ENCODE results near the gene GSTM4.

Gene GSTM4

GRCh38 chr1:109625601-109626560, 30.0 kb upstream of the GSTM4 start:
- Histone ChIP-seq H3K36me3 (ENCODE audit: insufficient read depth, low read length) (peaks cover 5% of the 10 kb centered on the region; the same call in 1 of the 2 replicates), H3K79me2 (ENCODE audit: control insufficient read depth, insufficient read depth, low read length, unreplicated experiment) (peaks cover 48% of the 10 kb centered on the region), H3K27me3 (ENCODE audit: insufficient read depth, low read length) (no peaks in the 10 kb centered on the region), H3K4me1 (ENCODE audit: control insufficient read depth, insufficient read depth, low read length, unreplicated experiment) (peaks cover 33% of the 10 kb centered on the region), H3K4me3 (ENCODE audit: low read depth, low read length) (no peak overlapping the region), H3K27ac (ENCODE audit: low read depth, low read length) (no peak overlapping the region), H2AFZ (ENCODE audit: low read length, unreplicated experiment) (no peak overlapping the region)

DNA sequence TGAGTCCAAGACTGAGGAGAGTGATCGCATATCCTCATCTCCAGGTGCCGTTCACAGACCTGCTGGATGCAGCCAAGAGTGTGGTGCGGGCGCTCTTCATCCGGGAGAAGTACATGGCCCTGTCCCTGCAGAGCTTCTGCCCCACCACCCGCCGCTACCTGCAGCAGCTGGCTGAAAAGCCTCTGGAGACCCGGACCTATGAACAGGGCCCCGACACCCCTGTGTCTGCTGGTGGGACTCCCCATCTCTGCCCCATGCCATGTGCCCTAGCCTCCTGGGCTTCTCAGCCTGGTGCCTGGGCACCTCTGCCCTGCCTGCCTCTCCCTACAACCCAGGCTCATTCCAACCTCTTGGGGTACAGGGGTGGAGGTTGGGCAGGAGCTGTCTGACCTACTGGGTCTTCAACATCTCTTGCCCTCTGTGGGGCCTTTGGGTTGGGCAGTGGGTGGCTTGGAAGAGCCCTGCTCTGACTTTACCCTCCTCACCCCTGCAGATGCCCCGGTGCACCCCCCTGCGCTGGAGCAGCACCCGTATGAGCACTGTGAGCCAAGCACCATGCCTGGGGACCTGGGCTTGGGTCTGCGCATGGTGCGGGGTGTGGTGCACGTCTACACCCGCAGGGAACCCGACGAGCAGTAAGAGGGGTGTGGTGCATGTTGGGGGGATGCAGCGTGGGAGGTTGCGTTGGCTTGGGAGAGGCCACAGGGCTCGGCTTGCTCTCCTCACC, 29.1 kb upstream of the GSTM4 start:
- no peak overlapping the region for H3K4me3 ChIP-seq (ENCODE audit: low read depth, low read length)
- H2AFZ ChIP-seq (ENCODE audit: low read length, unreplicated experiment) = no peak overlapping the region
- H3K79me2 ChIP-seq (ENCODE audit: control insufficient read depth, insufficient read depth, low read length, unreplicated experiment) = peaks cover 39% of the 10 kb centered on the region
- H3K27me3 ChIP-seq (ENCODE audit: insufficient read depth, low read length) = no peaks in the 10 kb centered on the region
- peaks cover 28% of the 10 kb centered on the region for H3K4me1 ChIP-seq (ENCODE audit: control insufficient read depth, insufficient read depth, low read length, unreplicated experiment)
- H3K27ac ChIP-seq (ENCODE audit: low read depth, low read length) = no peak overlapping the region
- H3K36me3 ChIP-seq (ENCODE audit: insufficient read depth, low read length) = peaks cover 5% of the 10 kb centered on the region; the same call in 1 of the 2 replicates

GRCh38 chr1:109627692-109628399, 28.1 kb upstream of the GSTM4 start:
- Histone ChIP-seq H2AFZ (ENCODE audit: low read length, unreplicated experiment) (no peak overlapping the region), H3K36me3 (ENCODE audit: insufficient read depth, low read length) (peaks cover 5% of the 10 kb centered on the region; the same call in 1 of the 2 replicates), H3K4me1 (ENCODE audit: control insufficient read depth, insufficient read depth, low read length, unreplicated experiment) (peaks cover 18% of the 10 kb centered on the region), H3K4me3 (ENCODE audit: low read depth, low read length) (no peak overlapping the region), H3K79me2 (ENCODE audit: control insufficient read depth, insufficient read depth, low read length, unreplicated experiment) (peaks cover 29% of the 10 kb centered on the region), H3K27ac (ENCODE audit: low read depth, low read length) (no peak overlapping the region), H3K27me3 (ENCODE audit: insufficient read depth, low read length) (no peaks in the 10 kb centered on the region)

- no peak overlapping the region for H3K4me3 ChIP-seq (ENCODE audit: low read depth, low read length)
- peaks cover 20% of the 10 kb centered on the region for H3K79me2 ChIP-seq (ENCODE audit: control insufficient read depth, insufficient read depth, low read length, unreplicated experiment)
- H3K27ac ChIP-seq (ENCODE audit: low read depth, low read length) = no peak overlapping the region
- no peaks in the 10 kb centered on the region for H3K27me3 ChIP-seq (ENCODE audit: insufficient read depth, low read length)
- no peak overlapping the region for H2AFZ ChIP-seq (ENCODE audit: low read length, unreplicated experiment)
- peaks cover 9% of the 10 kb centered on the region for H3K4me1 ChIP-seq (ENCODE audit: control insufficient read depth, insufficient read depth, low read length, unreplicated experiment)
- H3K36me3 ChIP-seq (ENCODE audit: insufficient read depth, low read length) = peaks cover 5% of the 10 kb centered on the region; the same call in 1 of the 2 replicates
These were observed 27.2 kb upstream of the GSTM4 start for GRCh38 chr1:109628540-109629321.

- Histone ChIP-seq H3K36me3 (ENCODE audit: insufficient read depth, low read length) (peaks cover 5% of the 10 kb centered on the region; the same call in 1 of the 2 replicates), H3K27me3 (ENCODE audit: insufficient read depth, low read length) (no peaks in the 10 kb centered on the region), H3K27ac (ENCODE audit: low read depth, low read length) (no peak overlapping the region), H3K4me1 (ENCODE audit: control insufficient read depth, insufficient read depth, low read length, unreplicated experiment) (peaks cover 2% of the 10 kb centered on the region), H2AFZ (ENCODE audit: low read length, unreplicated experiment) (no peak overlapping the region), H3K79me2 (ENCODE audit: control insufficient read depth, insufficient read depth, low read length, unreplicated experiment) (peaks cover 12% of the 10 kb centered on the region), H3K4me3 (ENCODE audit: low read depth, low read length) (no peak overlapping the region)
These were observed 26.4 kb upstream of the GSTM4 start for GRCh38 chr1:109629372-109630030.

- H3K27me3 ChIP-seq (ENCODE audit: insufficient read depth, low read length) = no peaks in the 10 kb centered on the region
- H3K4me1 ChIP-seq (ENCODE audit: control insufficient read depth, insufficient read depth, low read length, unreplicated experiment) = no peaks in the 10 kb centered on the region
- no peak overlapping the region for H3K4me3 ChIP-seq (ENCODE audit: low read depth, low read length)
- peaks cover 7% of the 10 kb centered on the region for H3K79me2 ChIP-seq (ENCODE audit: control insufficient read depth, insufficient read depth, low read length, unreplicated experiment)
- H3K27ac ChIP-seq (ENCODE audit: low read depth, low read length) = no peak overlapping the region
- peaks cover 5% of the 10 kb centered on the region; the same call in 1 of the 2 replicates for H3K36me3 ChIP-seq (ENCODE audit: insufficient read depth, low read length)
- H2AFZ ChIP-seq (ENCODE audit: low read length, unreplicated experiment) = no peak overlapping the region
These were observed 25.6 kb upstream of the GSTM4 start for GRCh38 chr1:109630081-109630897.

- Histone ChIP-seq H3K36me3 (ENCODE audit: insufficient read depth, low read length) (peaks cover 5% of the 10 kb centered on the region; the same call in 1 of the 2 replicates), H3K4me1 (ENCODE audit: control insufficient read depth, insufficient read depth, low read length, unreplicated experiment) (peaks cover 6% of the 10 kb centered on the region), H3K4me3 (ENCODE audit: low read depth, low read length) (no peak overlapping the region), H3K79me2 (ENCODE audit: control insufficient read depth, insufficient read depth, low read length, unreplicated experiment) (peaks cover 3% of the 10 kb centered on the region), H3K27me3 (ENCODE audit: insufficient read depth, low read length) (no peaks in the 10 kb centered on the region), H3K27ac (ENCODE audit: low read depth, low read length) (no peak overlapping the region), H2AFZ (ENCODE audit: low read length, unreplicated experiment) (no peak overlapping the region)
These were observed 24.9 kb upstream of the GSTM4 start for GRCh38 chr1:109630898-109631512.

DNA sequence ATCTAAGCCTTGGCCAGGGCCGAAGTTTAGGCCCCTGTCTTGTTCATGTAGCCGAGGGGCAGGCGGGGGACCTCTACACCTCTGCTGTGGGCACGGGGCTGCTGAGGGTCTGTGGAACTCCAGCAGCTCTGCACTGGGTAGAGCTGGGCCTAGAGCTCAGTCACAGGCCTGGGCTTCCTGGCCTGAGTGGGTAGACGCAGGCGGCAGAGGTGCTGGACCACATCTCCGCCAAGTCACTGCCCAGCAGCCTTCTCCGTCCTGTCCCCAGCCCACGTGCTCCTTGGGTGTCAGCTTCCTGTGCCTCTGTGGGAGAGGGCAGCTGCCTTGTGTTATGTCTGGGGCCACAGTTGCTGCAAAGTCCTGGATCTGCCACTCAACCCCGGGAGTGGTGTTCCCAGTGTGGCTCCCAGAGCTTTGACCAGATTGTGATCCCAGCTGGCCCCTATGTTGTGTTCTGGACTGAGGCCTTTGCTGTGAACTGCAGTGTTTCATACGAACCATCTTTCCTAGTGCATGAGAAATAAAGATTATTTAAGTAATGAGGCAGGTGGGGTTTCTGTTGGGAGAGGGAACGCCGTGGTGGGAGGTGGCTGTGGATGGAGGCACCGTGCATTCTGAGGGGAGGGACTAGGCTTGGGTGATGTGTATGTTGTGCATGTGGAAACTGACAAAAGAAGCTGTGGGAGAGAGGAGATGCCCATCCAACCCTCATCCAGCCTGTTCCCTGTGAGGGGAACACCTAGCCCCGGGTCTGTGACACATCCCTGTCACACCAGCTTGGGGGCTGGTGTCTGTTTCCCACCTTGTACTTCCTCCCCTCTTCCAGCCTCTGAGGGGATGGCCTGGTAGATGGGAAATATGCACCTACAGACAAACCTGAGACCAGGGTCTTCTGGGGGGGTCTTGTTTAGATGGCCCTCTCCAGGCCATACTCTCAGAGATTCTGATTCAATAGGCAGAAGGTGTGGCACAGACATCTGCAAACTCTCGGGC, 24.1 kb upstream of the GSTM4 start:
- H3K27me3 ChIP-seq (ENCODE audit: insufficient read depth, low read length) = no peaks in the 10 kb centered on the region
- no peak overlapping the region for H3K4me3 ChIP-seq (ENCODE audit: low read depth, low read length)
- H3K79me2 ChIP-seq (ENCODE audit: control insufficient read depth, insufficient read depth, low read length, unreplicated experiment) = no peaks in the 10 kb centered on the region
- no peak overlapping the region for H3K27ac ChIP-seq (ENCODE audit: low read depth, low read length)
- peaks cover 14% of the 10 kb centered on the region for H3K4me1 ChIP-seq (ENCODE audit: control insufficient read depth, insufficient read depth, low read length, unreplicated experiment)
- H3K36me3 ChIP-seq (ENCODE audit: insufficient read depth, low read length) = peaks cover 5% of the 10 kb centered on the region; the same call in 1 of the 2 replicates
- H2AFZ ChIP-seq (ENCODE audit: low read length, unreplicated experiment) = no peak overlapping the region
